HUES48 (cell line): ENCODE results near the gene UST.
"Not testable (repeated sequence)": the region's sequence is repeated elsewhere in the genome, so short reads cannot be mapped to it uniquely, and the experiment has no call there.

Source experiments
- H3K27ac ChIP-seq: one replicate; pipeline ENCODE4 v1.7.0; 2013; ENCODE audit warnings: low read depth, low read length, inconsistent platforms
- H3K27me3 ChIP-seq: 2 replicates; pipeline ENCODE4 v1.6.1; 2013; ENCODE audit warnings: mild to moderate bottlenecking, low read length; ENCODE audit not compliant: control insufficient read depth, insufficient read depth
- H3K36me3 ChIP-seq: 2 replicates; pipeline ENCODE4 v1.6.1; 2013; ENCODE audit warnings: low read length; ENCODE audit not compliant: control insufficient read depth, insufficient read depth
- H3K4me1 ChIP-seq: 2 replicates; pipeline ENCODE4 v1.6.1; 2013; ENCODE audit warnings: mild to moderate bottlenecking, low read length; ENCODE audit not compliant: control insufficient read depth, insufficient read depth
- H3K4me3 ChIP-seq: 2 replicates; pipeline ENCODE4 v1.5.1; 2013; ENCODE audit warnings: mild to moderate bottlenecking, low read depth, low read length
- H3K9ac ChIP-seq: 2 replicates; pipeline ENCODE4 v1.6.1; 2013; ENCODE audit warnings: mild to moderate bottlenecking, low read depth, low read length, moderate library complexity
- H3K9me3 ChIP-seq: 2 replicates; pipeline ENCODE4 v1.6.1; 2013; ENCODE audit warnings: low read length; ENCODE audit not compliant: control insufficient read depth, insufficient read depth

UST gene

GRCh38 chr6:148996815-148997214, 250.0 kb downstream of the UST start:
- Histone ChIP-seq H3K9me3 (peaks cover 13% of the 10 kb centered on the region), H3K27me3 (no peaks in the 10 kb centered on the region), H3K27ac (no peak overlapping the region), H3K9ac (no peak overlapping the region), H3K36me3 (no peaks in the 10 kb centered on the region), H3K4me3 (no peak overlapping the region), H3K4me1 (no peaks in the 10 kb centered on the region)

DNA sequence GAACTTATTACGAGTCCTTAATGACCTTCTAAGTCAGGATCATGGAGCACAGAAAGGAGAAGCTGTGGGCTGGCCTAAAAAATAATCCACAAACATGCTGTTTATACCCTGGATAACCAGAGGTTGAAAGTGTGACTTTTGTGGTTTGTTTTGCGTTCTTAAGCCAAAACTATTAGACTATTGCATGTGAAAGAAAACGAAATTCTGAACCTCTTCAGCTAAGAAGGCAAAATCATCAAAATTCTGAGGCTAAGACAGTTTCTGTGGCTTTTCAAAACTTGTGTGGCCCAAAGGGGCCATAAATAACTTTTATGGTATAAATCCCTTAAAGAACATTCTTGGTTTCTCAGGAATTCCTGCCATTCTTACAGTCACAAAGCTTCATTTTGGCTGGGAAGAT, 251.0 kb downstream of the UST start:
- no peaks in the 10 kb centered on the region for H3K4me1 ChIP-seq
- H3K9ac ChIP-seq, result no peak overlapping the region
- no peak overlapping the region for H3K4me3 ChIP-seq
- no peak overlapping the region for H3K27ac ChIP-seq
- no peaks in the 10 kb centered on the region for H3K27me3 ChIP-seq
- H3K36me3 ChIP-seq, result no peaks in the 10 kb centered on the region
- peaks cover 13% of the 10 kb centered on the region for H3K9me3 ChIP-seq

- Histone ChIP-seq H3K27me3 (no peaks in the 10 kb centered on the region), H3K9ac (no peak overlapping the region), H3K36me3 (no peaks in the 10 kb centered on the region), H3K4me3 (no peak overlapping the region), H3K27ac (no peak overlapping the region), H3K4me1 (no peaks in the 10 kb centered on the region), H3K9me3 (peaks cover 13% of the 10 kb centered on the region)
Observed at GRCh38 chr6:148998704-148999103, 251.9 kb downstream of the UST start.

DNA sequence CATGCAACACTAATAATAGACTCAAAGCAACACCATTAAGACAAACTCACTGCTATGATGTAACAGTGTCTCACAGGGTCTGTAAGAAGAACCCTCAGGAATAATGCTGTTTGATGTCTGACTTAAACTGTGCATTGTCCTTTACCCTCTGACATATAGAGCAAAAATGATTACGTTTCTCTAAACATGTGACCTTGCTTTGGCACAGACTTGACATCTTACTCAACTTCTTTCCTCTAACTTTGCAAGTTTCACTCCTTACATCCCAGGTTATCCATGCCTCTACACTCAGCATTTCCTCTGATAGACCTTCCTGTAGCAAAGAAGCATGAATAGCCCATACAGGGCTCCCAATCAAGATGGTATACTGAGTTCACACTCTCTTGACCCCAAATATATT, 252.7 kb downstream of the UST start:
- Histone ChIP-seq H3K27me3 (no peaks in the 10 kb centered on the region), H3K36me3 (no peaks in the 10 kb centered on the region), H3K4me3 (no peak overlapping the region), H3K27ac (no peak overlapping the region), H3K9me3 (peaks cover 13% of the 10 kb centered on the region), H3K4me1 (no peaks in the 10 kb centered on the region), H3K9ac (no peak overlapping the region)

DNA sequence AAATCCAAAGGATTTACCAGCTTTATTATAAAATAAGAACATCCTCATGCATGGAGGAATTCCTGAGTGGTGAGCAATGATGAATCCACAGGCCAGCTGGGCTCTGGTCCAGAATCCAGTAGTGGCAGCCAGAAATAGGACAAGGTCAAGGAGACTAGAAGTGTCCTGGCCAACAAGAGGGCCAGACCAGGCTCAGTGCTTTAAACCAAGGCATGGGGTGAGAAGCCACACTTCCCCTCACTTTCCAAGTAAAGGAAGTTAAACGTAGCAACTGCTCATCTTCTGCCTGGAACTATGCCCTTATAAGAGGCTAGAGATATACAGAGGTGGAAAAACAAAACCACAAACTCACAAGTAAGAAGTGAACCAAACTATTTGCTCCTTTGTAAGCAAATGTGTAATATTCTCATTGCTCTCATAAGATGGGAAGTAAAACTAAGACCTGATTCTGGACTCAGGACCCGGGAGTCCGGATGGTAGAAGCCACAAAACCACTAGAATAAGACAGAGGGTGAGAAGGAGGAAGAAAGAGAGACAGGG, 253.2 kb downstream of the UST start:
- Histone ChIP-seq H3K9ac (no peak overlapping the region), H3K9me3 (peaks cover 13% of the 10 kb centered on the region)

GRCh38 chr6:149001422-149001821, 254.6 kb downstream of the UST start:
- H3K4me3 ChIP-seq, result no peak overlapping the region
- H3K9ac ChIP-seq, result no peak overlapping the region
- H3K27me3 ChIP-seq, result no peaks in the 10 kb centered on the region
- H3K4me1 ChIP-seq, result no peaks in the 10 kb centered on the region
- no peak overlapping the region for H3K27ac ChIP-seq
- peaks cover 9% of the 10 kb centered on the region for H3K36me3 ChIP-seq
- peaks cover 13% of the 10 kb centered on the region for H3K9me3 ChIP-seq

More for the DNA sequence above, 253.2 kb downstream of the UST start:
- 0 out of 2 replicates have a peak, but pooled peaks cover 2% of the 10 kb centered on the region for H3K36me3 ChIP-seq
- H3K27me3 ChIP-seq, result no peaks in the 10 kb centered on the region
- H3K4me1 ChIP-seq, result no peaks in the 10 kb centered on the region
- no peak overlapping the region for H3K27ac ChIP-seq
- H3K4me3 ChIP-seq, result no peak overlapping the region

- no peak overlapping the region for H3K9ac ChIP-seq
- peaks cover 13% of the 10 kb centered on the region for H3K9me3 ChIP-seq
- no peak overlapping the region for H3K4me3 ChIP-seq
- H3K27ac ChIP-seq, result no peak overlapping the region
- peaks cover 14% of the 10 kb centered on the region for H3K36me3 ChIP-seq
- no peaks in the 10 kb centered on the region for H3K4me1 ChIP-seq
- no peaks in the 10 kb centered on the region for H3K27me3 ChIP-seq
Observed at GRCh38 chr6:149003560-149003959, 256.7 kb downstream of the UST start.

- H3K9me3 ChIP-seq, result peaks cover 13% of the 10 kb centered on the region
- no peaks in the 10 kb centered on the region for H3K4me1 ChIP-seq
- no peak overlapping the region for H3K27ac ChIP-seq
- H3K36me3 ChIP-seq, result peaks cover 14% of the 10 kb centered on the region
- no peak overlapping the region for H3K4me3 ChIP-seq
- H3K27me3 ChIP-seq, result no peaks in the 10 kb centered on the region
- H3K9ac ChIP-seq, result no peak overlapping the region
Observed at GRCh38 chr6:149004664-149005063, 257.8 kb downstream of the UST start.

DNA sequence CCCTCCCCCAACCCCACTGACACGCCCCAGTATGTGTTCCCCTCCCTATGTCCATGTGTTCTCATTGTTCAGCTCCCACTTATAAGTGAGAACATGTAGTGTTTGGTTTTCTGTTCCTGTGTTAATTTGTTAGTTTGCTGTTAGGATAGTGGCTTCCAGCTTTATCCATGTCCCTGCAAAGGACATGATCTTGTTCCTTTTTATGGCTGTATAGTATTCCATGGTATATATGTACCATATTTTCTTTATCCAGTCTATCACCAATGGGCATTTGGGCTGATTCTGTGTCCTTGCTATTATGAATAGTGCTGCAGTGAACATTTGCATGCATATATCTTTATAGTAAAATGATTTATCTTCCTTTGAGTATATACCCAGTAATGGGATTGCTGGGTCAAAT, 259.4 kb downstream of the UST start:
- H3K36me3 ChIP-seq, result peaks cover 14% of the 10 kb centered on the region
- not testable (repeated sequence) for H3K27ac ChIP-seq, H3K27me3 ChIP-seq, H3K4me1 ChIP-seq, H3K4me3 ChIP-seq, H3K9ac ChIP-seq, H3K9me3 ChIP-seq

GRCh38 chr6:149006671-149007070, 259.8 kb downstream of the UST start:
- Histone ChIP-seq H3K4me1 (no peaks in the 10 kb centered on the region), H3K27ac (no peak overlapping the region), H3K27me3 (no peaks in the 10 kb centered on the region), H3K9ac (no peak overlapping the region), H3K4me3 (no peak overlapping the region), H3K9me3 (no peaks in the 10 kb centered on the region), H3K36me3 (peaks cover 14% of the 10 kb centered on the region)

DNA sequence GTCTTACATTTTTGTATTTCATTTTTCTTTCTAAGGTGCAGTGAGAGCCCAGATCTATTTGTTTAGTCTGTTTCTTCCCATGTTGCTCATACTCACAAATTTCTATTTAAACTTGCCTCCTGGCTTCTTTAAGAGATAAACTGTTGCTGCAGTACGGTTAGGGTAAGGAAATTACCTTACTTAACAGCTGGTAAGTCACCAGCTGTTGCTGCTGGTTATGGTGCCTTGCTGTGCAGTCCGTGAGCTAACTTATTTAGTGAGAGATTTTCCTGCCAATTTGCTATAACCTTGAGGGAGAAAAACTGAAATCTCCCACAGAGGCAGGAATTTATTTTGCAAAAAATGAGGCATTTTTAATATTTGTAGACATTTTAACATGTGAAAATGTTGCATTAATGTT, 261.0 kb downstream of the UST start:
- Histone ChIP-seq H3K27ac (no peak overlapping the region), H3K4me3 (no peak overlapping the region), H3K36me3 (peaks cover 14% of the 10 kb centered on the region)

GRCh38 chr6:149008741-149009140, 261.9 kb downstream of the UST start:
- Histone ChIP-seq H3K4me1 (peaks cover 4% of the 10 kb centered on the region), H3K36me3 (peaks cover 14% of the 10 kb centered on the region), H3K4me3 (no peak overlapping the region), H3K9ac (no peak overlapping the region), H3K27ac (no peak overlapping the region), H3K9me3 (no peaks in the 10 kb centered on the region), H3K27me3 (no peaks in the 10 kb centered on the region)

More for the DNA sequence above, 261.0 kb downstream of the UST start:
- Histone ChIP-seq H3K9ac (no peak overlapping the region), H3K4me1 (no peaks in the 10 kb centered on the region), H3K9me3 (no peaks in the 10 kb centered on the region), H3K27me3 (no peaks in the 10 kb centered on the region)
